ENCODE data around the gene CNTNAP5. TPM values are rescaled to one million over a fixed set of nuclear protein-coding genes. Genes with fewer than 3 reads are reported as not detected.

Gene CNTNAP5
- total and polyA plus RNA-seq, 2 of the 4 experiments (the other 2 are of a cell fraction), result not detected

- H4K20me1 ChIP-seq (ENCODE audit: insufficient read depth, low read length), result no peaks in the 10 kb centered on the region
- H3K9ac ChIP-seq (ENCODE audit: low read depth, low read length), result no peak overlapping the region
- H3K4ac ChIP-seq (ENCODE audit: low read depth, low read length), result no peak overlapping the region
- no peaks in the 10 kb centered on the region for H3K9me3 ChIP-seq (ENCODE audit: control insufficient read depth, insufficient read depth, low read length)
- H3K27ac ChIP-seq (ENCODE audit: insufficient read depth, low read length), result no peak overlapping the region
- DNase-seq (no peak), ATAC-seq (ENCODE audit: low read depth) (no peak)
- H2BK20ac ChIP-seq (ENCODE audit: low read depth, low read length), result no peak overlapping the region
- H4K5ac ChIP-seq (ENCODE audit: low read depth, low read length), result no peak overlapping the region
- no peaks in the 10 kb centered on the region for H3K4me1 ChIP-seq (ENCODE audit: control insufficient read depth, insufficient read depth, low read length)
- CTCF ChIA-PET, result no interaction called here
- no peak for TF ChIP-seq RAD21 (IDR thresholded peaks at IDR 0.05; ENCODE audit: low read length)
- no TSS peak for BruUV-seq (replicated peaks)
- H2AFZ ChIP-seq (replicated peaks; ENCODE audit: low read length, poor library complexity), result no peak overlapping the region
- POLR2A ChIA-PET (ENCODE audit: unreplicated experiment), result no interaction called here
- intact Hi-C loops (cut with micrococcal nuclease) (no loop called here), dilution Hi-C loops (cut with HindIII; ENCODE audit: low sequenced_read_pairs, unreplicated experiment) (no loop called here), in situ Hi-C loops (cut with MboI; ENCODE audit: low sequenced_read_pairs) (no loop called here)
- H3K79me1 ChIP-seq (ENCODE audit: low read depth in 1 of 2, low read length in 2 of 2), result no peaks in the 10 kb centered on the region
- H2AK9ac ChIP-seq (replicated peaks; ENCODE audit: low read depth, low read length, poor library complexity), result no peak overlapping the region
- no peak overlapping the region for H2BK120ac ChIP-seq (ENCODE audit: low read depth, low read length)
- no peak overlapping the region for H3K4me2 ChIP-seq (ENCODE audit: low read depth, low read length)
- no peak overlapping the region for H2AK5ac ChIP-seq (ENCODE audit: low read depth, low read length)
- H3K36me3 ChIP-seq (ENCODE audit: control insufficient read depth, insufficient read depth, low read length), result no peaks in the 10 kb centered on the region
- no peak overlapping the region for H4K91ac ChIP-seq (ENCODE audit: insufficient read depth, low read depth, low read length)
- no peak overlapping the region for H3K4me3 ChIP-seq (ENCODE audit: insufficient read depth, low read depth, low read length)
- H3K9me1 ChIP-seq (ENCODE audit: insufficient read depth, low read length), result no peaks in the 10 kb centered on the region
- H3K27me3 ChIP-seq (ENCODE audit: control insufficient read depth, insufficient read depth, low read length), result no peaks in the 10 kb centered on the region
- no peak overlapping the region for H2BK5ac ChIP-seq (ENCODE audit: low read depth, low read length, poor library complexity, severe bottlenecking)
- H4K8ac ChIP-seq (ENCODE audit: low read depth in 2 of 2, low read length in 2 of 2), result no peak overlapping the region
- no peak overlapping the region for H3K56ac ChIP-seq (ENCODE audit: extremely low read depth, insufficient read depth, low read length)
- no peak overlapping the region for H3K14ac ChIP-seq (replicated peaks; ENCODE audit: low read depth, low read length)
- H3K23ac ChIP-seq (ENCODE audit: low read depth, low read length), result no peak overlapping the region
- H2BK15ac ChIP-seq (ENCODE audit: low read depth, low read length), result no peak overlapping the region
- H3K18ac ChIP-seq (ENCODE audit: low read depth, low read length), result no peak overlapping the region
Observed at GRCh38 chr2:124563426-124563825, 538.3 kb downstream of the CNTNAP5 start.

All from IMR-90 (cell line).